GM12892 (cell line): ENCODE results near the gene KLHDC1.
"Not testable (repeated sequence)": the region's sequence is repeated elsewhere in the genome, so short reads cannot be mapped to it uniquely, and the experiment has no call there.

Experiments
- DNase-seq: peaks from one replicate; pipeline ENCODE4 v3.0.0; 2011; ENCODE audit not compliant: insufficient read length
- FAIRE-seq: peaks from 2 replicates; lab custom pipeline; 2011; peaks lifted over from hg19 to GRCh38; lab: Jason Lieb, UNC
- POLR2A ChIP-seq: IDR thresholded peaks from 2 replicates; pipeline ENCODE4 v1.6.1; 2011; ENCODE audit warnings: low read depth, low read length, control low read depth
- POLR2AphosphoS5 ChIP-seq: IDR thresholded peaks from 2 replicates; pipeline ENCODE4 v1.6.1; 2011; ENCODE audit warnings: low read depth, low read length, control low read depth
- TAF1 ChIP-seq: IDR thresholded peaks from 2 replicates; pipeline ENCODE4 v1.6.1; 2011; ENCODE audit warnings: low read depth, mild to moderate bottlenecking, control low read depth, low read length, borderline replicate concordance

Gene KLHDC1

DNA sequence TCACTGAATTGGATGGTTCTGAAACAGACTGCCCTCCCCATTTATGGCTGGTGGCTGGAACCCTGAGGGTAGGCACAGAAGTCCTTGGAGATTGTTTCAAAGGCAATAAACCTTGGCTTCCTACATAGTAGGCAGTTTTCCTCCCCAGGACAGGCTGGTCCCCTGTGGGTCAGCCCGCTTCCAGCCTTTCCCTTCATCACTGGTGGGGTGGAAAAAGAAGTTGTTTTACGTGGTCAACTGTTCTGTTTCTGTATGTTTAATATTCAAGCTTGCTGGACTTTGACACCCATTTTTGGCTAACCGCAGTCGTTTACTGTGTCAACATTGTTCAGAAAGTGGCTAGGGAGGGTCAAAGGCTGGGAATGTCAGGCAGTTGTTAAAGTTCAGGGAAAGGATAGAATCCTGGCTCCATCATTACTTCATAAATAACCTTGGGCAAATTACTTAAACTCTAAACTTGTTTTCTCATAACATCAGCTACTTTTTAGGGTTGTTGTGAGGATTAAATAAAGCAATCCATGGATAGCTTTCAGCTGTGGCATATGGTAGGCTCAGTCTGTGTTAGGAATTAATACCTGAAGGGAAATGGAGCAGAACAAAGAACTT lies 77.4 kb downstream of the KLHDC1 start:
- FAIRE-seq (no peak), DNase-seq (no peak)
- TF ChIP-seq TAF1 = no peak
- no peak for TF ChIP-seq POLR2AphosphoS5
- no peak for TF ChIP-seq POLR2A

GRCh38 chr14:49771691-49772090 lies 78.8 kb downstream of the KLHDC1 start:
- FAIRE-seq, DNase-seq: not testable (repeated sequence)

DNA sequence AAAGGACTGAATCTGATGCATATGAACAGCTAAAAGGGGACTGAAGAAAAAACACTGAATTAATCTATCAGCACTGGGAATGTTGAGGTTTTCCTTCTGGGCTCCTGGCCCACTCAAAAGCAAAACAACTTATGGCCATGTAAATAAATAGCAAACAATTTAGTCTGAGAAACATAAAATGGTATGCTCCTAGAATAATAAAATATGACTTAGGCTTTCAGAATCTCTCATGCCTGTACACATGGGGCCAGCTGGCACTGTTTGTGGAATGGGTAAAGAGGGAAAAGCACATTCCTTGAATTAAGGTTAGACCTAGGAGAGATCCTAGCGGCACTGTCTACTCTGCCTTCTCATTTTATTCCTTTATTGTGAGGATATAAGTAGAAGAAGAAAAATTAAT lies 81.2 kb downstream of the KLHDC1 start:
- no peak for DNase-seq
- FAIRE-seq = no peak
- TF ChIP-seq POLR2A = no peak
- no peak for TF ChIP-seq POLR2AphosphoS5
- TF ChIP-seq TAF1 = no peak

DNA sequence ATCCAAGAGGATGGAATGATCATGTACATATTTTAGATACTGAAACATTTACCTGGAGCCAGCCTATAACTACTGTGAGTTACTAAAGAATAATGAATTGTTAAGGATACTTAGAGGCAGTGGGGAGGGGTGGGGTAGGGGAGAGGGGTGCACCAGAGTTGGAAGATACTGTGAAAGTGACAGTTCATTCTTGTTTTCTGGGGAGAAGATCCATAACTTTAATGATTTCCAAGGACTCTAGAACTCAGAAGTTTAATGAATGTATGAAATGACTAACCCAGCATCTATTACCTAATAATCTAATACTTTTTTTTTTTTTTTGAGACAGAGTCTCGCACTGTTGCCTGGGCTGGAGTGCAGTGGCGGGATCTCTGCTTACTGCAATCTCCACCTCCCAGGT lies 85.5 kb downstream of the KLHDC1 start:
- no peak for FAIRE-seq

GRCh38 chr14:49781040-49781439 lies 88.1 kb downstream of the KLHDC1 start:
- FAIRE-seq, DNase-seq: not testable (repeated sequence)

More for the DNA sequence above, 85.5 kb downstream of the KLHDC1 start:
- no peak for TF ChIP-seq POLR2A
- TF ChIP-seq TAF1 = no peak
- DNase-seq = no peak

DNA sequence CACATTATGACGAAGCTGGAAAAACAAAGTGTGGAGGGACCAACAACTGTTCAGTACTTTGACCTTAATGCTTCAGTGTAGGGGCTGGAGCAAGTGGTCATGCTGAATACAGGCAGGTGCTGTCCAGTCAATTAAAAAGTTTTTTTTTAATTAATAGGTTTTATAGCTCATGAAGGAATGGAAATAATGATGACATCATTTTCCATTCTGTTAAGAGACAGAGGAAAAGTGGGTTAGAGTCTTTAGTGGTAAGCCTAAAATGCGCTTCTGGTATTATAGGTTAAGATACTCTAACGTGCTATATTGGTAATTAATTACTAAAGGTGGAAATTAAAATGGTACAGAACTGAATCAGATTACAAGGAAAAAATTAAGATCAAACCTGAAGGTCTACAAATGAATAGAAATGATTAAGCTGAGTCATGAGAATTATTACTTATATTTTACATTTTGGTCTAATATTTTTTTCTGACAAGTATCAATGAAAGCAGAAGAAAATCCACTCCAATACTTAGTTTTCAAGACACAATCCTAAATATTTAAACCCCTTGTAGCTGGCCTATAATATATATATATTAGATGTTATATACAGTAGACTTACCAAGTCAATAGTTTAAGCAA lies 90.6 kb downstream of the KLHDC1 start:
- FAIRE-seq (no peak), DNase-seq (no peak)
- no peak for TF ChIP-seq POLR2A
- TF ChIP-seq POLR2AphosphoS5 = no peak
- TF ChIP-seq TAF1 = no peak

DNA sequence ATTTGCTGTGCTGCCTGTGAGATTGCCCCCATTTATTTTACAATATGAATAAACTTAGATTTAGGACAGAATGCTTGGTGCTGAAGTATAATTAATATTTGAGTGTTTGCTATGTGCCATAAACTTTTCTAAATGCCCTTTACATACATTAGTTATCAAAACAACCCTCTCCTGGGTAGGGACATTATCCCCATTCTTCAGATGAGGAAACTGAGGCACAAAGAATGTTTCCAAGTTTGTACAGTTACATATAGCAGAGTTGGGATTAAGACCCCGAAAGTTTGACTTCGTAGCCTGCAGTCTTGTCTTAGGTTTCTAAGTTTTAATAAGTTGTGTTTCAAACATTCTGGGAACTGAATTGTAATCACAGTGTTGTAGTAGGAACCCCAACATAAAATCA lies 93.4 kb downstream of the KLHDC1 start:
- FAIRE-seq (no peak), DNase-seq (no peak)
- no peak for TF ChIP-seq POLR2AphosphoS5
- no peak for TF ChIP-seq POLR2A
- TF ChIP-seq TAF1 = no peak

DNA sequence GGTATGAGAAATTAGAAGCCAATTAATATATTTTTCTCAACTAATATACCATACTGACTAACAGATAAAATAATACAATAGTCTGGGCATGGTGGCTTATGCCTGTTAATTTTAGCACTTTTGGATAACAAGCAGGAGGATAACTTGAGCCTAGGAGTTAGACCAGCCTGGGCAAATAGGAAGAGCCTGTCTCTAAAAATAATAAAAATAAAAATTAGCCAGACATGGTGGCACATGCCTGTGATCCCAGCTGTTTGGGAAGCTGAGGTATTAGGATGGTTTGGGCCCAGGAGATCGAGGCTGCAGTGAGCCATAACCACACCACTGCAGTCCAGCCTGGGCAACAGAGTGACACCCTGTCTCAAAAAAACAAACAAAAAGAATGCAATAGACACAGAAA lies 99.7 kb downstream of the KLHDC1 start:
- no peak for DNase-seq
- TF ChIP-seq TAF1 (no peak), POLR2A (no peak), POLR2AphosphoS5 (no peak)
- FAIRE-seq = no peak

DNA sequence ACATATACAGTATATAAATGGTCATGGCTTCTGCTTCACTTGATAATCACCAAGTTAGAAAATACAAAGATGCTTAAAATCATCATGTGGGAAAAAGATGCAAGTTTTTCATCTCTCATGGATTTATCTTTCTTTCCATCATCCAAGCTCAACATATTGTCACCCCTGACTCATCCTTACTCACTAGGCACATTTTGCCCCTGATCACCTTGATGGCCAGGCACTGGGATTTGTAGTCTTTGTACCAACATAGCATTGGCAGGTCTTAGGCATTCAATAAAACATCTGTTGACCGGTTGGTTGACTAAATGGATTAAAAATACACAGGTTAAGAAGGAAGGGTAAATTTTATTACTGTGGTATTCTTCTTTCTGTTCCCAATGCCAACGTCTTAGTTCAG lies 103.1 kb downstream of the KLHDC1 start:
- FAIRE-seq = peak; percentile 38
- no peak for DNase-seq
- TF ChIP-seq POLR2AphosphoS5 (no peak), POLR2A (no peak), TAF1 (no peak)
